ENCODE measurements around the gene CLDN16. TPM values are rescaled to one million over a fixed set of nuclear protein-coding genes. Genes with fewer than 3 reads are reported as not detected.

The CLDN16 gene
- total and polyA plus RNA-seq, 3 donors from 2014 or later: 0.19 to 0.55 (median 0.36) TPM

DNA sequence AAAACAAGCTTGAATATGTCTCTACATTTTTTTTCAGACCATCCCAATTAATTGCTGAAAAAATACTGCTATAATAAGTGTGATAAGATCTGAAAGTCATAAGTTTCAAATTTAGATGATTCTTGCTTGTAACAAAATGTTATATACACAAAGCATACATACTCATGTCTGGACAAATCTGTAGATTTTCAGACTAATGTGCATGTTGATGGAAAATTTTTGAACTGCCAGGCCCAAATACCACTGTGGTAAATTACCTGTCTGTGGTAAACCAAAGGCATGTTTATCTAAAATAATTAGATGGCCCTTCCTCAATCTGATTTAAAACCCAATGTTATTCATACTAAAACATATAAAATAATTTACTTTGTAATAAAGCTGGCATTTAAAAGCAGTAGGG is 31.7 kb upstream of the CLDN16 start:
- Histone ChIP-seq H3K27ac (no peak overlapping the region), H3K9me3 (no peaks in the 10 kb centered on the region), H3K4me1 (no peaks in the 10 kb centered on the region), H3K36me3 (ENCODE audit: low read depth, missing control alignments) (no peaks in the 10 kb centered on the region), H3K27me3 (no peaks in the 10 kb centered on the region), H3K4me3 (no peak overlapping the region)
- DNase-seq: no peak
- intact Hi-C loops (cut with DNase I; ENCODE audit: low total_unique reads): no loop called here
- no peak for TF ChIP-seq POLR2A (IDR thresholded peaks at IDR 0.05)
- TF ChIP-seq, protein P1, sequence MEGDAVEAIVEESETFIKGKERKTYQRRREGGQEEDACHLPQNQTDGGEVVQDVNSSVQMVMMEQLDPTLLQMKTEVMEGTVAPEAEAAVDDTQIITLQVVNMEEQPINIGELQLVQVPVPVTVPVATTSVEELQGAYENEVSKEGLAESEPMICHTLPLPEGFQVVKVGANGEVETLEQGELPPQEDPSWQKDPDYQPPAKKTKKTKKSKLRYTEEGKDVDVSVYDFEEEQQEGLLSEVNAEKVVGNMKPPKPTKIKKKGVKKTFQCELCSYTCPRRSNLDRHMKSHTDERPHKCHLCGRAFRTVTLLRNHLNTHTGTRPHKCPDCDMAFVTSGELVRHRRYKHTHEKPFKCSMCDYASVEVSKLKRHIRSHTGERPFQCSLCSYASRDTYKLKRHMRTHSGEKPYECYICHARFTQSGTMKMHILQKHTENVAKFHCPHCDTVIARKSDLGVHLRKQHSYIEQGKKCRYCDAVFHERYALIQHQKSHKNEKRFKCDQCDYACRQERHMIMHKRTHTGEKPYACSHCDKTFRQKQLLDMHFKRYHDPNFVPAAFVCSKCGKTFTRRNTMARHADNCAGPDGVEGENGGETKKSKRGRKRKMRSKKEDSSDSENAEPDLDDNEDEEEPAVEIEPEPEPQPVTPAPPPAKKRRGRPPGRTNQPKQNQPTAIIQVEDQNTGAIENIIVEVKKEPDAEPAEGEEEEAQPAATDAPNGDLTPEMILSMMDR (IDR thresholded peaks at IDR 0.05): no peak

DNA sequence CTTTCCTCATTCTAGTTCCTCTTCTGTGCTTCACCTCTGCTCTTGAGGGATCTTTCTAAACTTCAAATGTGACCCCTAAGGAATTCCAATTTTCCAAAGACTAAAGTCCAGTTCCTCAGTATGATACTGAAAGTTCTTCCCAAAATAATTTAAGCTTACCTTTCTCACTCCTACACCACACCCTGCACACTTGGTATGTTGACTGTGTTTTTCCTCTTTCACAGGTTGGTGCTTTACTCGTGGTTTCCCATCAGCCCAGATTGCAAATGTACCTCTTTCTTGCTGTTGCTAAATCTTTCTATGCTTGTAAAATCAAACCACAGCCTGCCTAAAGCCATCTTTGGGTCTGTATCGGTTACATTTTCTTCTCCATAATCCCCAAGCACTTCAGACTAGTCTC is 30.5 kb upstream of the CLDN16 start:
- DNase-seq: no peak
- Histone ChIP-seq H3K27me3 (no peaks in the 10 kb centered on the region), H3K27ac (no peak overlapping the region), H3K4me1 (no peaks in the 10 kb centered on the region), H3K36me3 (ENCODE audit: low read depth, missing control alignments) (no peaks in the 10 kb centered on the region), H3K4me3 (no peak overlapping the region), H3K9me3 (no peaks in the 10 kb centered on the region)
- TF ChIP-seq, protein P1 (IDR thresholded peaks at IDR 0.05): no peak
- TF ChIP-seq POLR2A (IDR thresholded peaks at IDR 0.05): no peak
- 93 to 95% methylated on average over 2 of the region's 2 CpGs for WGBS, 2 donors
- intact Hi-C loops (cut with DNase I; ENCODE audit: low total_unique reads): no loop called here

DNA sequence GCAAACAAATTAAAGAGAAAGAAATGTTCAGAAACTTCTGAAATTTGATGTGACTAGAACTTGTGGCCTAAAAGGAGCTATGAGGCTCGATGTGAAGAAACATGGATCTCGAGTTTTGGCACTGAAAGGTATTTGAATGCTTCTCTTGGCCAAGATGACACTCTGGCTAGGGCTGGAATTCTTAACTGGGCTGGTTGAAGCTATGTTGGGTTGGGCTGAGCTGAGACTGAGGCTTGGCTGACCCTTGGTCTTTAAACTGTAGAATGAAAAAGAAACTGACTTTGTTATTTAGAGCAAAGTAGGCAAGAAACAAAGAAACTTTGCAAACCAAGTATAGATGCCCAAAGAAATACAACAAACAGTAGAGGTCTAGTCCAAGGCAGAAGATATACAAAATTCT is 28.1 kb upstream of the CLDN16 start:
- H3K9me3 ChIP-seq: no peaks in the 10 kb centered on the region
- H3K36me3 ChIP-seq (ENCODE audit: low read depth, missing control alignments): no peaks in the 10 kb centered on the region
- H3K27me3 ChIP-seq: no peaks in the 10 kb centered on the region
- no peak for DNase-seq
- WGBS, 2 donors: 73 to 82% methylated on average over 2 of the region's 2 CpGs
- intact Hi-C loops (cut with DNase I; ENCODE audit: low total_unique reads): no loop called here
- H3K4me1 ChIP-seq: no peaks in the 10 kb centered on the region
- TF ChIP-seq, protein P1 (IDR thresholded peaks at IDR 0.05): no peak
- no peak for TF ChIP-seq POLR2A (IDR thresholded peaks at IDR 0.05)
- H3K4me3 ChIP-seq: no peak overlapping the region
- H3K27ac ChIP-seq: no peak overlapping the region

GRCh38 chr3:190360228-190360627 is 27.7 kb upstream of the CLDN16 start:
- Histone ChIP-seq H3K9me3 (no peaks in the 10 kb centered on the region), H3K27me3 (no peaks in the 10 kb centered on the region), H3K36me3 (ENCODE audit: low read depth, missing control alignments) (no peaks in the 10 kb centered on the region), H3K4me1 (no peaks in the 10 kb centered on the region), H3K4me3 (no peak overlapping the region), H3K27ac (no peak overlapping the region)
- 54 to 58% methylated on average over 2 of the region's 2 CpGs for WGBS, 2 donors
- no peak for DNase-seq
- TF ChIP-seq, protein P1 (IDR thresholded peaks at IDR 0.05): no peak
- no peak for TF ChIP-seq POLR2A (IDR thresholded peaks at IDR 0.05)
- intact Hi-C loops (cut with DNase I; ENCODE audit: low total_unique reads): no loop called here

DNA sequence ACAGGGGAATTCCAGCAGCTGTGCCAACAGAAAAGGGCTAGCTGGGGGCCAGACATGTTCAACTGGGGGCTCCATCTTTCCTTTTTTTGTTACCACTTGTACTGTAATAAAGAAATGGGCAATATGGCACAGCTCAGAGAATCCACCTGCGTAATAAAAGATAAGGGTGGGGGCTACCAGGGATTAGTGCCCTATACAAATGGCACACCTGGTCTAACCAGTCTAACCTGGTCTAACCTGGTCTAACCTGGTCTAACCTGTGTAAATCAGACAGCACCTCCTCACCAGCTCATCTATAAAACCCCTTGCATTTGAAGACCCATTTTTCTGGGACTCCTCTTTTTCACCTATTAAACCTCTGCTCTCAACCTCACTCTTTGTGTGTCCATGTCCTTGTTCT is 26.2 kb upstream of the CLDN16 start:
- 65 to 100% methylated on average over 1 of the region's 1 CpG for WGBS, 2 donors
- TF ChIP-seq, protein P1 (IDR thresholded peaks at IDR 0.05): no peak
- no peak for TF ChIP-seq POLR2A (IDR thresholded peaks at IDR 0.05)

More for the DNA sequence above, 26.2 kb upstream of the CLDN16 start:
- intact Hi-C loops (cut with DNase I; ENCODE audit: low total_unique reads): no loop called here
- Histone ChIP-seq H3K4me3 (no peak overlapping the region), H3K36me3 (ENCODE audit: low read depth, missing control alignments) (no peaks in the 10 kb centered on the region), H3K27ac (peak overlapping the region in 1 of 2 donors; percentile 20), H3K27me3 (no peaks in the 10 kb centered on the region), H3K9me3 (no peaks in the 10 kb centered on the region), H3K4me1 (no peaks in the 10 kb centered on the region)
- DNase-seq: no peak

Data from testis (tissue), 3 donors.